Karpas-422 (cell line): ENCODE data around the gene PXDN. TPM values are rescaled to one million over a fixed set of nuclear protein-coding genes. Genes with fewer than 3 reads are reported as not detected.

ENCODE experiments used
- DNase-seq: peaks from one replicate; pipeline ENCODE4 v3.0.0-alpha.2; 2015
- H2AFZ ChIP-seq: fragments of 200-600 bp; sonication (generic); 2 replicates; pipeline ENCODE4 v1.6.1; 2014; ENCODE audit warnings: antibody characterized with exemption, low read length, mixed read lengths
- H3K27ac ChIP-seq: fragments of 200-600 bp; sonication (generic); 2 replicates; pipeline ENCODE4 v1.5.1; 2014; ENCODE audit warnings: mild to moderate bottlenecking, low read length, moderate library complexity
- H3K27me3 ChIP-seq: fragments of 200-600 bp; sonication (generic); 2 replicates; pipeline ENCODE4 v1.6.1; 2014; ENCODE audit warnings: low read length, mixed read lengths
- H3K36me3 ChIP-seq: fragments of 200-600 bp; sonication (generic); 2 replicates; pipeline ENCODE4 v1.6.1; 2014; ENCODE audit warnings: low read length, mixed read lengths; ENCODE audit not compliant: insufficient read depth
- H3K4me1 ChIP-seq: fragments of 200-600 bp; sonication (generic); 2 replicates; pipeline ENCODE4 v1.6.1; 2014; ENCODE audit warnings: mild to moderate bottlenecking, low read length, mixed read lengths
- H3K4me2 ChIP-seq: fragments of 200-600 bp; sonication (generic); 2 replicates; pipeline ENCODE4 v1.6.1; 2014; ENCODE audit warnings: low read length, low read depth, mild to moderate bottlenecking; ENCODE audit not compliant: poor library complexity, severe bottlenecking
- H3K4me3 ChIP-seq: fragments of 200-600 bp; sonication (generic); 2 replicates; pipeline ENCODE4 v1.5.1; 2014; ENCODE audit warnings: mild to moderate bottlenecking, antibody characterized with exemption, low read length, mixed read lengths
- H3K79me2 ChIP-seq: fragments of 200-600 bp; sonication (generic); 2 replicates; pipeline ENCODE4 v1.6.1; 2014; ENCODE audit warnings: mild to moderate bottlenecking, low read length, mixed read lengths
- H3K9ac ChIP-seq: fragments of 200-600 bp; sonication (generic); 2 replicates; pipeline ENCODE4 v1.6.0; 2014; ENCODE audit warnings: low read length
- H3K9me2 ChIP-seq: fragments of 200-600 bp; sonication (generic), shearing (Covaris generic); replicated peaks from 2 replicates; pipeline ENCODE4 v1.6.0; 2014; ENCODE audit warnings: mild to moderate bottlenecking, low read length, moderate library complexity; ENCODE audit not compliant: insufficient read depth
- H3K9me3 ChIP-seq: fragments of 300-700, 200-600 bp; sonication (generic); 2 replicates; pipeline ENCODE4 v1.6.1; 2014; ENCODE audit warnings: low read length, mixed read lengths
- H4K20me1 ChIP-seq: fragments of 200-600 bp; sonication (generic); 2 replicates; pipeline ENCODE4 v1.6.1; 2014; ENCODE audit warnings: mild to moderate bottlenecking, antibody characterized with exemption, low read length, low read depth; ENCODE audit not compliant: insufficient read depth
- total RNA-seq: library from RNA; depleted of rRNA; stranded (reverse); fragments of >200 nt; shearing (Covaris generic); gene quantifications from 2 replicates; pipeline ENCODE4 v1.2.3, GENCODE V29; 2014; ENCODE audit warnings: low replicate concordance

Gene PXDN
- total RNA-seq, 1 experiment from 2014 or later: not detected

- no peak overlapping the region for H3K27ac ChIP-seq
- H3K4me2 ChIP-seq: no peak overlapping the region
- no peak for DNase-seq
- no peak overlapping the region for H3K9ac ChIP-seq
- no peak overlapping the region for H2AFZ ChIP-seq
- no peaks in the 10 kb centered on the region for H3K9me3 ChIP-seq
- no peaks in the 10 kb centered on the region for H3K9me2 ChIP-seq
- H3K27me3 ChIP-seq: no peaks in the 10 kb centered on the region
- H3K4me1 ChIP-seq: no peaks in the 10 kb centered on the region
- H3K79me2 ChIP-seq: no peaks in the 10 kb centered on the region
- H4K20me1 ChIP-seq: no peaks in the 10 kb centered on the region
- H3K4me3 ChIP-seq: no peak overlapping the region
- no peaks in the 10 kb centered on the region for H3K36me3 ChIP-seq
Measured at GRCh38 chr2:1584691-1585485, 159.4 kb downstream of the PXDN start.

GRCh38 chr2:1584051-1584531 is 160.2 kb downstream of the PXDN start:
- Histone ChIP-seq H3K9ac (no peak overlapping the region), H4K20me1 (no peaks in the 10 kb centered on the region), H3K79me2 (no peaks in the 10 kb centered on the region), H3K9me3 (no peaks in the 10 kb centered on the region), H3K36me3 (no peaks in the 10 kb centered on the region), H3K4me1 (no peaks in the 10 kb centered on the region), H3K27me3 (no peaks in the 10 kb centered on the region), H3K4me3 (no peak overlapping the region), H2AFZ (no peak overlapping the region), H3K4me2 (no peak overlapping the region), H3K27ac (no peak overlapping the region), H3K9me2 (no peaks in the 10 kb centered on the region)
- no peak for DNase-seq

- no peaks in the 10 kb centered on the region for H3K27me3 ChIP-seq
- no peak for DNase-seq
- no peak overlapping the region for H3K9ac ChIP-seq
- no peak overlapping the region for H3K4me2 ChIP-seq
- no peaks in the 10 kb centered on the region for H4K20me1 ChIP-seq
- no peak overlapping the region for H3K4me3 ChIP-seq
- H3K79me2 ChIP-seq: no peaks in the 10 kb centered on the region
- H3K36me3 ChIP-seq: no peaks in the 10 kb centered on the region
- H3K9me2 ChIP-seq: no peaks in the 10 kb centered on the region
- H3K9me3 ChIP-seq: no peaks in the 10 kb centered on the region
- H2AFZ ChIP-seq: no peak overlapping the region
- no peaks in the 10 kb centered on the region for H3K4me1 ChIP-seq
- no peak overlapping the region for H3K27ac ChIP-seq
Measured at GRCh38 chr2:1582891-1583341, 161.4 kb downstream of the PXDN start.

GRCh38 chr2:1581965-1582625 is 162.2 kb downstream of the PXDN start:
- no peaks in the 10 kb centered on the region for H4K20me1 ChIP-seq
- no peak overlapping the region for H3K4me2 ChIP-seq
- no peak overlapping the region for H3K9ac ChIP-seq
- no peaks in the 10 kb centered on the region for H3K4me1 ChIP-seq
- H3K36me3 ChIP-seq: no peaks in the 10 kb centered on the region
- DNase-seq: no peak
- no peaks in the 10 kb centered on the region for H3K79me2 ChIP-seq
- no peaks in the 10 kb centered on the region for H3K9me3 ChIP-seq
- H2AFZ ChIP-seq: no peak overlapping the region
- H3K27ac ChIP-seq: no peak overlapping the region
- H3K9me2 ChIP-seq: no peaks in the 10 kb centered on the region
- H3K4me3 ChIP-seq: no peak overlapping the region
- H3K27me3 ChIP-seq: no peaks in the 10 kb centered on the region
